Lung (tissue), 12 donors: ENCODE results near the gene RNH1. TPM values are rescaled to one million over a fixed set of nuclear protein-coding genes. Genes with fewer than 3 reads are reported as not detected.

Experiments used
- ATAC-seq: fragments of 200-7000 bp; cut with Tn5 transposase; one replicate; pipeline ENCODE4 v1.9.1; 2020; ENCODE audit warnings: moderate number of reproducible peaks; ENCODE audit not compliant: insufficient read depth, low FRiP score
- DNase-seq, 3 donors: peaks; one replicate each; pipeline ENCODE4 v3.0.0-alpha.2; 2013 to 2017
- H3K27ac ChIP-seq, 2 donors: one replicate each; pipeline ENCODE4 v1.5.1; 2013; ENCODE audit warnings: mild to moderate bottlenecking in 2 of 2, moderate library complexity in 2 of 2, control low read depth in 1 of 2, inconsistent platforms in 1 of 2, low read depth in 1 of 2, low read length in 1 of 2
- H3K27me3 ChIP-seq, 3 donors: one replicate each; pipeline ENCODE4 v1.5.1; 2013; ENCODE audit warnings: low read length in 2 of 3; ENCODE audit not compliant: control insufficient read depth in 3 of 3, insufficient read depth in 3 of 3
- H3K36me3 ChIP-seq, 4 donors: one replicate each; pipeline ENCODE4 v1.5.1; 2013; ENCODE audit warnings: low read length in 4 of 4, mild to moderate bottlenecking in 1 of 4, moderate library complexity in 1 of 4; ENCODE audit not compliant: control insufficient read depth in 4 of 4, insufficient read depth in 4 of 4
- H3K4me1 ChIP-seq, 5 donors: one replicate each; pipeline ENCODE4 v1.5.1; 2013; ENCODE audit warnings: low read length in 5 of 5, mild to moderate bottlenecking in 2 of 5, moderate library complexity in 1 of 5; ENCODE audit not compliant: control insufficient read depth in 5 of 5, insufficient read depth in 5 of 5
- H3K4me3 ChIP-seq: one replicate; pipeline ENCODE4 v1.5.1; 2013; ENCODE audit warnings: mild to moderate bottlenecking, control low read depth, moderate library complexity
- H3K9ac ChIP-seq, 2 donors: one replicate each; pipeline ENCODE4 v1.5.1; 2013; ENCODE audit warnings: low read length in 2 of 2, control low read depth in 1 of 2; ENCODE audit not compliant: insufficient read depth in 1 of 2
- H3K9me3 ChIP-seq, 4 donors: one replicate each; pipeline ENCODE4 v1.5.1; 2013; ENCODE audit warnings: low read length in 3 of 4, mild to moderate bottlenecking in 1 of 4, moderate library complexity in 1 of 4; ENCODE audit not compliant: control insufficient read depth in 4 of 4, insufficient read depth in 3 of 4
- CTCF ChIP-seq: IDR thresholded peaks from 2 replicates; pipeline ENCODE4 v1.5.1; 2012; ENCODE audit warnings: mild to moderate bottlenecking; ENCODE audit errors: control extremely low read depth, extremely low read depth
- WGBS, 2 donors: extraction: QIAGEN DNeasy Blood & Tissue Kit; methylation state at CpG; one replicate each; pipeline ENCODE4 v1.1.7; 2013; 5-methylcytosine and 5-hydroxymethylcytosine counted together
- polyA plus RNA-seq, 2 donors: library from polyadenylated mRNA; stranded (reverse); fragments of 200-250 nt; gene quantifications; one replicate each; pipeline ENCODE4 v1.2.1, GENCODE V29; 2013
- total RNA-seq, 2 donors: library from RNA; depleted of rRNA in 1 of 2; stranded (reverse); fragments of >200 nt in 1 of 2; gene quantifications; one replicate each; pipeline ENCODE4 v1.2.1, GENCODE V29; 2014 to 2021
- donor health status: control.
- donor health status: control.
- donor health status: Bipolar disorder and iron deficiency.
- donor health status: healthy.
- donor health status: DM: yes; HTN: yes; CAD: no.

The RNH1 gene
- total and polyA plus RNA-seq, 4 donors = 152 to 315 (median 233) TPM

GRCh38 chr11:456533-456932 lies 50.5 kb downstream of the RNH1 start:
- no peak for ATAC-seq
- WGBS, 2 donors = 30 to 58% methylated on average over 7 of the region's 7 CpGs
- H3K4me1 ChIP-seq = peaks cover 0 to 3% (median 0%) of the 10 kb centered on the region in 5 donors
- no peak overlapping the region for H3K9ac ChIP-seq
- peaks cover 0 to 25% (median 13%) of the 10 kb centered on the region in 4 donors for H3K36me3 ChIP-seq
- H3K27ac ChIP-seq = no peak overlapping the region
- no peak overlapping the region for H3K4me3 ChIP-seq
- no peak for DNase-seq
- no peak for TF ChIP-seq CTCF
- no peaks in the 10 kb centered on the region for H3K27me3 ChIP-seq
- no peaks in the 10 kb centered on the region for H3K9me3 ChIP-seq

GRCh38 chr11:455566-456147 lies 51.4 kb downstream of the RNH1 start:
- no peak overlapping the region for H3K9ac ChIP-seq
- no peaks in the 10 kb centered on the region for H3K9me3 ChIP-seq
- TF ChIP-seq CTCF = no peak
- peaks cover 0 to 9% (median 0%) of the 10 kb centered on the region in 5 donors for H3K4me1 ChIP-seq
- no peaks in the 10 kb centered on the region for H3K27me3 ChIP-seq
- ATAC-seq (no peak), DNase-seq (no peak)
- H3K27ac ChIP-seq = peak overlapping the region in 1 of 2 donors; percentile 30
- no peak overlapping the region for H3K4me3 ChIP-seq
- 92% methylated on average over 23 of the region's 23 CpGs for WGBS, 2 donors
- peaks cover 0 to 23% (median 12%) of the 10 kb centered on the region in 4 donors for H3K36me3 ChIP-seq

- Histone ChIP-seq H3K4me1 (peaks cover 0 to 9% (median 0%) of the 10 kb centered on the region in 5 donors), H3K27ac (peak overlapping the region in 1 of 2 donors; percentile 30), H3K4me3 (no peak overlapping the region), H3K9ac (no peak overlapping the region), H3K27me3 (no peaks in the 10 kb centered on the region), H3K9me3 (no peaks in the 10 kb centered on the region), H3K36me3 (peaks cover 0 to 20% (median 11%) of the 10 kb centered on the region in 4 donors)
- ATAC-seq (no peak), DNase-seq (no peak)
- 76 to 78% methylated on average over 14 of the region's 14 CpGs for WGBS, 2 donors
- TF ChIP-seq CTCF = no peak
These were observed 52.1 kb downstream of the RNH1 start for GRCh38 chr11:454801-455565.
